LNCaP clone FGC (cell line): Measurements from ENCODE around the gene C3orf20.
A peak's percentile ranks its signal among the peaks of the same experiment; 100 is the strongest.

Experiments
- DNase-seq: peaks from one replicate; pipeline ENCODE4 v3.0.0-alpha.2; 2011; ENCODE audit warnings: low read depth
- H3K4me3 ChIP-seq: 2 replicates; pipeline ENCODE4 v1.5.1; 2011; ENCODE audit warnings: mild to moderate bottlenecking, low read depth, low read length, control low read depth
- TF ChIP-seq, protein P1 (sequence below): IDR thresholded peaks from 2 replicates; pipeline ENCODE4 v1.5.1; 2012; ENCODE audit warnings: mild to moderate bottlenecking; ENCODE audit not compliant: control insufficient read depth, insufficient read depth; ENCODE audit errors: extremely low read depth

The C3orf20 gene

DNA sequence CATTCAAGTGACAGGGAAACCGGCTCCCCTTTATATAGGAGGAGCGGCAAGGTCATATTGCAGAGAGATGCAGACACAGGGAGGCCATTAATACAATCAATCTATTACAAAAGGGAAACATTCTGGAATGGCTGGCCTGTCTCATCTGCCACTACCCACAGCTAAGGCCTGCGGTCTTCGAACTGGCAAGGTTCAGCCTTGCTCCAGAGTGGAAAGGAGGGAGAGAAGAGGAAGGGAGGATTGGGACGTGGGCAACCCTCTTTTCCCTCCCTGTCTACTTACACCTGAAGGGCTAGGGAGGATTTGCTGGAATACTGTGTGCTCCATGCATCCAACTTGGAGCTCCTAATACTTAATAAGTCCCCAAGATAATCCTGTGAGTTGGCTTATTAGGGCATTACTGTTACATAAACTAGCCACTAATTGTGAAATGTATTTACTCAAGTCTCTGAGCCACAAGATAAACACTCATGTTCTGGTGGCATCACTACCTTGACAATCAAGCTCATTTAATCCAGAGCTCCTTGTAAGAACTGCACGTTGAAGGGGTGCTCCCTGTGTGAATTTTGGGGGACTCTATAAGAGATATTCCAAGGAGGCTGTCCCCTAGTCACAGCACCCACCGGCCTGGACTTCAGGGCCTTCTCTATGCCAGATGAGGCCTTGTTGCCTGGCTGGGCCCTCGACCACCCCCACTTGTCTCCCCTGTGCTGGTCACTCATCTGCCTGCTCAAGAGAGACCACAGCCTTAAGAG is 43.1 kb upstream of the C3orf20 start:
- no peak for DNase-seq
- no peak overlapping the region for H3K4me3 ChIP-seq
- TF ChIP-seq, protein P1, sequence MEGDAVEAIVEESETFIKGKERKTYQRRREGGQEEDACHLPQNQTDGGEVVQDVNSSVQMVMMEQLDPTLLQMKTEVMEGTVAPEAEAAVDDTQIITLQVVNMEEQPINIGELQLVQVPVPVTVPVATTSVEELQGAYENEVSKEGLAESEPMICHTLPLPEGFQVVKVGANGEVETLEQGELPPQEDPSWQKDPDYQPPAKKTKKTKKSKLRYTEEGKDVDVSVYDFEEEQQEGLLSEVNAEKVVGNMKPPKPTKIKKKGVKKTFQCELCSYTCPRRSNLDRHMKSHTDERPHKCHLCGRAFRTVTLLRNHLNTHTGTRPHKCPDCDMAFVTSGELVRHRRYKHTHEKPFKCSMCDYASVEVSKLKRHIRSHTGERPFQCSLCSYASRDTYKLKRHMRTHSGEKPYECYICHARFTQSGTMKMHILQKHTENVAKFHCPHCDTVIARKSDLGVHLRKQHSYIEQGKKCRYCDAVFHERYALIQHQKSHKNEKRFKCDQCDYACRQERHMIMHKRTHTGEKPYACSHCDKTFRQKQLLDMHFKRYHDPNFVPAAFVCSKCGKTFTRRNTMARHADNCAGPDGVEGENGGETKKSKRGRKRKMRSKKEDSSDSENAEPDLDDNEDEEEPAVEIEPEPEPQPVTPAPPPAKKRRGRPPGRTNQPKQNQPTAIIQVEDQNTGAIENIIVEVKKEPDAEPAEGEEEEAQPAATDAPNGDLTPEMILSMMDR, result no peak

DNA sequence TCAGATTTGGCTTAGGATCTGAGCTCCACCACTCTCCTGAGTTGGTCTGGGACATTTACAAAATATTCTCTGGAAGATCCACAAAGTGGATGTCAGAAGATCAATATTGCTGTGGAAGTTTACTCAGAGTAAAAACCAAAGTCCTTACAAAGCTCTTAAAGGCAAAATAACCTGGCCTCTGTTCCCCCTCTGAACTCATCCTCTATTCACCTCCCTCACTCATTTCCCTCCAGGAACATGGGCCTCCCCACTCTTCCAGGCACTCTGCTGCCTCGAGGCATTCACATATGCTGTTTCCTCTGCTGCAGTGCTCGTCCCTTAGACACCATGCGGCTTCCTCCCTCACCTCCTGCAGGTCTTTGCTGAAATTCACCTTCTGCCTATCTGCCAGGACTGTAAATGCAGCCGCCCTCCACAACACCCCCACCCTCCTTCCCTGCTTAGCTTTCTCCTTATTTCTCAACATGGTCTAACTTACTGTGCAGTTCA is 42.5 kb upstream of the C3orf20 start:
- no peak for DNase-seq
- no peak overlapping the region for H3K4me3 ChIP-seq
- TF ChIP-seq, protein P1, result no peak

- DNase-seq, result no peak
- no peak overlapping the region for H3K4me3 ChIP-seq
- TF ChIP-seq, protein P1, result no peak
Observed at GRCh38 chr3:14633417-14633816, 41.5 kb upstream of the C3orf20 start.

- no peak overlapping the region for H3K4me3 ChIP-seq
- DNase-seq, result peak; percentile 27
- TF ChIP-seq, protein P1, result peak; percentile 78
Observed at GRCh38 chr3:14633819-14634424, 41.0 kb upstream of the C3orf20 start.

GRCh38 chr3:14634763-14635400 is 40.1 kb upstream of the C3orf20 start:
- TF ChIP-seq, protein P1, result no peak
- H3K4me3 ChIP-seq, result no peak overlapping the region
- DNase-seq, result no peak

GRCh38 chr3:14636496-14637087 is 38.3 kb upstream of the C3orf20 start:
- TF ChIP-seq, protein P1, result no peak
- no peak for DNase-seq
- no peak overlapping the region for H3K4me3 ChIP-seq
